WTC11 (cell line): ENCODE data around the gene HES3. TPM values are rescaled to one million over a fixed set of nuclear protein-coding genes. Genes with fewer than 3 reads are reported as not detected.

Source experiments
- ATAC-seq: fragments of 200-7000 bp; cut with Tn5 transposase; 2 replicates; pipeline ENCODE4 v1.10.0; 2021; ENCODE audit warnings: mild to moderate bottlenecking, moderate library complexity
- CTCF ChIA-PET: fragments of 300-600 bp; sonication (Branson Sonifier 250); formaldehyde crosslinking; loops from one replicate; lab custom pipeline; 2021; ENCODE audit warnings: antibody characterized with exemption; lab: Charles Lee
- POLR2A ChIA-PET: fragments of 350-600 bp; sonication (Branson Sonifier 250); formaldehyde crosslinking; loops from one replicate; lab custom pipeline; 2021; ENCODE audit warnings: antibody characterized with exemption; lab: Charles Lee
- DNase-seq: peaks from one replicate; pipeline ENCODE4 v3.0.0; 2021; ENCODE audit warnings: low spot score
- H3K27ac Mint-ChIP-seq: 2 replicates; pipeline ENCODE4 v1.8.0; 2021; ENCODE audit warnings: mixed read lengths
- H3K27me3 Mint-ChIP-seq: 2 replicates; pipeline ENCODE4 v1.8.0; 2021; ENCODE audit warnings: low read depth, mild to moderate bottlenecking, moderate library complexity, mixed read lengths
- H3K36me3 Mint-ChIP-seq: 2 replicates; pipeline ENCODE4 v1.8.0; 2021; ENCODE audit warnings: mixed read lengths
- H3K4me1 Mint-ChIP-seq: 2 replicates; pipeline ENCODE4 v1.8.0; 2022; ENCODE audit warnings: mixed read lengths
- H3K4me3 Mint-ChIP-seq: 2 replicates; pipeline ENCODE4 v1.8.0; 2021; ENCODE audit warnings: mild to moderate bottlenecking, moderate library complexity, mixed read lengths
- H3K9me3 Mint-ChIP-seq: 2 replicates; pipeline ENCODE4 v1.8.0; 2021; ENCODE audit warnings: mixed read lengths
- CREB1 ChIP-seq: sonication (generic); formaldehyde crosslinking; IDR thresholded peaks from 2 replicates; pipeline ENCODE4 v1.8.0; 2023; ENCODE audit warnings: mild to moderate bottlenecking, missing genetic modification reagents
- HMGA2 ChIP-seq: fragments of 250-450 bp; sonication (Bioruptor Pico); IDR thresholded peaks from 2 replicates; pipeline ENCODE4 v1.4.0; 2021; ENCODE audit warnings: mild to moderate bottlenecking, moderate library complexity
- NFATC4 ChIP-seq: fragments of 250-450 bp; sonication (Bioruptor Pico); IDR thresholded peaks from 2 replicates; pipeline ENCODE4 v1.9.0; 2021; ENCODE audit warnings: mild to moderate bottlenecking
- SMAD3 ChIP-seq: sonication (generic); formaldehyde crosslinking; IDR thresholded peaks from 2 replicates; pipeline ENCODE4 v1.8.0; 2022; ENCODE audit warnings: missing genetic modification reagents, mild to moderate bottlenecking, borderline replicate concordance
- TEAD4 ChIP-seq: sonication (generic); formaldehyde crosslinking; IDR thresholded peaks from 2 replicates; pipeline ENCODE4 v1.8.0; 2022; ENCODE audit warnings: mild to moderate bottlenecking, missing genetic modification reagents
- TP53 ChIP-seq: sonication (generic); formaldehyde crosslinking; IDR thresholded peaks from 2 replicates; pipeline ENCODE4 v1.8.1; 2023; ENCODE audit warnings: mild to moderate bottlenecking, missing genetic modification reagents
- USF1 ChIP-seq: sonication (generic); formaldehyde crosslinking; IDR thresholded peaks from 2 replicates; pipeline ENCODE4 v1.8.0; 2022; ENCODE audit warnings: mild to moderate bottlenecking, missing genetic modification reagents
- ZNF121 ChIP-seq: sonication (generic); formaldehyde crosslinking; IDR thresholded peaks from 2 replicates; pipeline ENCODE4 v1.8.0; 2023; ENCODE audit warnings: missing genetic modification reagents
- ZNF416 ChIP-seq: fragments of 250-450 bp; sonication (Bioruptor Pico); IDR thresholded peaks from 2 replicates; pipeline ENCODE4 v1.9.0; 2021; ENCODE audit warnings: mild to moderate bottlenecking, inconsistent platforms
- total RNA-seq: library from RNA; stranded (reverse); gene quantifications from 3 replicates; pipeline ENCODE4 v1.2.3, GENCODE V29; 2021
- TF ChIP-seq, protein P1 (sequence below): sonication (generic); formaldehyde crosslinking; IDR thresholded peaks from 2 replicates; pipeline ENCODE4 v1.8.0; 2023; ENCODE audit warnings: missing genetic modification reagents
- TF ChIP-seq, protein P2 (sequence below): sonication (generic); formaldehyde crosslinking; IDR thresholded peaks from 2 replicates; pipeline ENCODE4 v1.8.1; 2023; ENCODE audit warnings: mild to moderate bottlenecking, missing genetic modification reagents
- TF ChIP-seq, protein P3 (sequence below): sonication (generic); formaldehyde crosslinking; IDR thresholded peaks from 2 replicates; pipeline ENCODE4 v1.8.0; 2022; ENCODE audit warnings: mild to moderate bottlenecking, missing genetic modification reagents
- TF ChIP-seq, protein P4 (sequence below): sonication (generic); formaldehyde crosslinking; IDR thresholded peaks from 2 replicates; pipeline ENCODE4 v1.8.1; 2023; ENCODE audit warnings: mild to moderate bottlenecking, missing genetic modification reagents, moderate library complexity
- TF ChIP-seq, protein P5 (sequence below): sonication (generic); formaldehyde crosslinking; IDR thresholded peaks from 2 replicates; pipeline ENCODE4 v1.8.1; 2022; ENCODE audit warnings: mild to moderate bottlenecking, missing genetic modification reagents, moderate library complexity, borderline replicate concordance
- TF ChIP-seq, protein P6 (sequence below): fragments of 250-450 bp; sonication (Bioruptor Pico); IDR thresholded peaks from 2 replicates; pipeline ENCODE4 v1.9.0; 2021; ENCODE audit warnings: mild to moderate bottlenecking
- TF ChIP-seq, protein P7 (sequence below): sonication (generic); formaldehyde crosslinking; IDR thresholded peaks from 2 replicates; pipeline ENCODE4 v1.8.1; 2022; ENCODE audit warnings: missing genetic modification reagents, borderline replicate concordance
- TF ChIP-seq, protein P8 (sequence below): fragments of 250-450 bp; sonication (Bioruptor Pico); conservative IDR thresholded peaks from 2 replicates; pipeline ENCODE4 v1.9.0; 2021; ENCODE audit warnings: mild to moderate bottlenecking

HES3 gene
- total RNA-seq, 1 experiment from 2014 or later = 74.7 TPM

- POLR2A ChIA-PET = interaction anchor here (0.6 to 1.1 kb wide), 4 partner anchors 10 to 176 kb away, joined by 3 read pairs; partner anchors contain the start of gene HES2
- DNase-seq (no peak), ATAC-seq (no peak)
- Mint-ChIP-seq H3K4me1 (peaks cover 39% of the 10 kb centered on the region), H3K27me3 (peaks cover 33% of the 10 kb centered on the region), H3K4me3 (peak overlapping the region; percentile 77), H3K9me3 (no peaks in the 10 kb centered on the region), H3K36me3 (no peaks in the 10 kb centered on the region), H3K27ac (no peak overlapping the region)
- no peak for TF ChIP-seq TEAD4
- TF ChIP-seq, protein P1, sequence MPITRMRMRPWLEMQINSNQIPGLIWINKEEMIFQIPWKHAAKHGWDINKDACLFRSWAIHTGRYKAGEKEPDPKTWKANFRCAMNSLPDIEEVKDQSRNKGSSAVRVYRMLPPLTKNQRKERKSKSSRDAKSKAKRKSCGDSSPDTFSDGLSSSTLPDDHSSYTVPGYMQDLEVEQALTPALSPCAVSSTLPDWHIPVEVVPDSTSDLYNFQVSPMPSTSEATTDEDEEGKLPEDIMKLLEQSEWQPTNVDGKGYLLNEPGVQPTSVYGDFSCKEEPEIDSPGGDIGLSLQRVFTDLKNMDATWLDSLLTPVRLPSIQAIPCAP = 0 out of 2 replicates have a peak, but pooled peaks have one; percentile 6
- CTCF ChIA-PET = interaction anchor here (0.6 to 21.4 kb wide), 24 partner anchors 9 to 276 kb away, joined by 3 to 489 read pairs (median 7); partner anchors contain the start of genes ESPN, GPR153, HES2 and ICMT
These were observed 546 bp downstream of the HES3 start for GRCh38 chr1:6244401-6245049.

- Mint-ChIP-seq H3K27ac (no peak overlapping the region), H3K27me3 (peaks cover 38% of the 10 kb centered on the region), H3K9me3 (no peaks in the 10 kb centered on the region), H3K36me3 (no peaks in the 10 kb centered on the region), H3K4me1 (peaks cover 33% of the 10 kb centered on the region), H3K4me3 (peak overlapping the region; percentile 81)
- POLR2A ChIA-PET = interaction anchor here (0.5 to 4.8 kb wide), 8 partner anchors 8 to 175 kb away, joined by 3 to 22 read pairs (median 4); partner anchors contain the start of genes HES2 and ICMT
- DNase-seq (peak; percentile 89), ATAC-seq (peak; percentile 7)
- CTCF ChIA-PET = interaction anchor here (0.6 to 21.4 kb wide), 50 partner anchors 9 to 798 kb away, joined by 3 to 489 read pairs (median 6); partner anchors contain the start of genes ESPN, GPR153, HES2 and ICMT
- TF ChIP-seq NFATC4 (CRISPR knock-in tag) (no peak), USF1 (peak; percentile 81), SMAD3 (CRISPR knock-in tag) (peak; percentile 98), TP53 (CRISPR knock-in tag) (peak; percentile 97; the same call in 1 of the 2 replicates), ZNF416 (CRISPR knock-in tag) (no peak), HMGA2 (CRISPR knock-in tag) (no peak), CREB1 (CRISPR knock-in tag) (peak; percentile 94), ZNF121 (CRISPR knock-in tag) (no peak)
- TF ChIP-seq, protein P2, sequence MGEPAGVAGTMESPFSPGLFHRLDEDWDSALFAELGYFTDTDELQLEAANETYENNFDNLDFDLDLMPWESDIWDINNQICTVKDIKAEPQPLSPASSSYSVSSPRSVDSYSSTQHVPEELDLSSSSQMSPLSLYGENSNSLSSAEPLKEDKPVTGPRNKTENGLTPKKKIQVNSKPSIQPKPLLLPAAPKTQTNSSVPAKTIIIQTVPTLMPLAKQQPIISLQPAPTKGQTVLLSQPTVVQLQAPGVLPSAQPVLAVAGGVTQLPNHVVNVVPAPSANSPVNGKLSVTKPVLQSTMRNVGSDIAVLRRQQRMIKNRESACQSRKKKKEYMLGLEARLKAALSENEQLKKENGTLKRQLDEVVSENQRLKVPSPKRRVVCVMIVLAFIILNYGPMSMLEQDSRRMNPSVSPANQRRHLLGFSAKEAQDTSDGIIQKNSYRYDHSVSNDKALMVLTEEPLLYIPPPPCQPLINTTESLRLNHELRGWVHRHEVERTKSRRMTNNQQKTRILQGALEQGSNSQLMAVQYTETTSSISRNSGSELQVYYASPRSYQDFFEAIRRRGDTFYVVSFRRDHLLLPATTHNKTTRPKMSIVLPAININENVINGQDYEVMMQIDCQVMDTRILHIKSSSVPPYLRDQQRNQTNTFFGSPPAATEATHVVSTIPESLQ (CRISPR knock-in tag) = no peak; the same call in 1 of the 2 replicates
- TF ChIP-seq, protein P3, sequence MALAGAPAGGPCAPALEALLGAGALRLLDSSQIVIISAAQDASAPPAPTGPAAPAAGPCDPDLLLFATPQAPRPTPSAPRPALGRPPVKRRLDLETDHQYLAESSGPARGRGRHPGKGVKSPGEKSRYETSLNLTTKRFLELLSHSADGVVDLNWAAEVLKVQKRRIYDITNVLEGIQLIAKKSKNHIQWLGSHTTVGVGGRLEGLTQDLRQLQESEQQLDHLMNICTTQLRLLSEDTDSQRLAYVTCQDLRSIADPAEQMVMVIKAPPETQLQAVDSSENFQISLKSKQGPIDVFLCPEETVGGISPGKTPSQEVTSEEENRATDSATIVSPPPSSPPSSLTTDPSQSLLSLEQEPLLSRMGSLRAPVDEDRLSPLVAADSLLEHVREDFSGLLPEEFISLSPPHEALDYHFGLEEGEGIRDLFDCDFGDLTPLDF (CRISPR knock-in tag) = peak; percentile 92
- TF ChIP-seq, protein P4, sequence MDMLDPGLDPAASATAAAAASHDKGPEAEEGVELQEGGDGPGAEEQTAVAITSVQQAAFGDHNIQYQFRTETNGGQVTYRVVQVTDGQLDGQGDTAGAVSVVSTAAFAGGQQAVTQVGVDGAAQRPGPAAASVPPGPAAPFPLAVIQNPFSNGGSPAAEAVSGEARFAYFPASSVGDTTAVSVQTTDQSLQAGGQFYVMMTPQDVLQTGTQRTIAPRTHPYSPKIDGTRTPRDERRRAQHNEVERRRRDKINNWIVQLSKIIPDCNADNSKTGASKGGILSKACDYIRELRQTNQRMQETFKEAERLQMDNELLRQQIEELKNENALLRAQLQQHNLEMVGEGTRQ (CRISPR knock-in tag) = no peak
- TF ChIP-seq, protein P5, sequence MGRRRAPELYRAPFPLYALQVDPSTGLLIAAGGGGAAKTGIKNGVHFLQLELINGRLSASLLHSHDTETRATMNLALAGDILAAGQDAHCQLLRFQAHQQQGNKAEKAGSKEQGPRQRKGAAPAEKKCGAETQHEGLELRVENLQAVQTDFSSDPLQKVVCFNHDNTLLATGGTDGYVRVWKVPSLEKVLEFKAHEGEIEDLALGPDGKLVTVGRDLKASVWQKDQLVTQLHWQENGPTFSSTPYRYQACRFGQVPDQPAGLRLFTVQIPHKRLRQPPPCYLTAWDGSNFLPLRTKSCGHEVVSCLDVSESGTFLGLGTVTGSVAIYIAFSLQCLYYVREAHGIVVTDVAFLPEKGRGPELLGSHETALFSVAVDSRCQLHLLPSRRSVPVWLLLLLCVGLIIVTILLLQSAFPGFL (CRISPR knock-in tag) = peak; percentile 94
- TF ChIP-seq, protein P6, sequence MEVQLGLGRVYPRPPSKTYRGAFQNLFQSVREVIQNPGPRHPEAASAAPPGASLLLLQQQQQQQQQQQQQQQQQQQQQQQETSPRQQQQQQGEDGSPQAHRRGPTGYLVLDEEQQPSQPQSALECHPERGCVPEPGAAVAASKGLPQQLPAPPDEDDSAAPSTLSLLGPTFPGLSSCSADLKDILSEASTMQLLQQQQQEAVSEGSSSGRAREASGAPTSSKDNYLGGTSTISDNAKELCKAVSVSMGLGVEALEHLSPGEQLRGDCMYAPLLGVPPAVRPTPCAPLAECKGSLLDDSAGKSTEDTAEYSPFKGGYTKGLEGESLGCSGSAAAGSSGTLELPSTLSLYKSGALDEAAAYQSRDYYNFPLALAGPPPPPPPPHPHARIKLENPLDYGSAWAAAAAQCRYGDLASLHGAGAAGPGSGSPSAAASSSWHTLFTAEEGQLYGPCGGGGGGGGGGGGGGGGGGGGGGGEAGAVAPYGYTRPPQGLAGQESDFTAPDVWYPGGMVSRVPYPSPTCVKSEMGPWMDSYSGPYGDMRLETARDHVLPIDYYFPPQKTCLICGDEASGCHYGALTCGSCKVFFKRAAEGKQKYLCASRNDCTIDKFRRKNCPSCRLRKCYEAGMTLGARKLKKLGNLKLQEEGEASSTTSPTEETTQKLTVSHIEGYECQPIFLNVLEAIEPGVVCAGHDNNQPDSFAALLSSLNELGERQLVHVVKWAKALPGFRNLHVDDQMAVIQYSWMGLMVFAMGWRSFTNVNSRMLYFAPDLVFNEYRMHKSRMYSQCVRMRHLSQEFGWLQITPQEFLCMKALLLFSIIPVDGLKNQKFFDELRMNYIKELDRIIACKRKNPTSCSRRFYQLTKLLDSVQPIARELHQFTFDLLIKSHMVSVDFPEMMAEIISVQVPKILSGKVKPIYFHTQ (CRISPR knock-in tag) = no peak
- TF ChIP-seq, protein P7, sequence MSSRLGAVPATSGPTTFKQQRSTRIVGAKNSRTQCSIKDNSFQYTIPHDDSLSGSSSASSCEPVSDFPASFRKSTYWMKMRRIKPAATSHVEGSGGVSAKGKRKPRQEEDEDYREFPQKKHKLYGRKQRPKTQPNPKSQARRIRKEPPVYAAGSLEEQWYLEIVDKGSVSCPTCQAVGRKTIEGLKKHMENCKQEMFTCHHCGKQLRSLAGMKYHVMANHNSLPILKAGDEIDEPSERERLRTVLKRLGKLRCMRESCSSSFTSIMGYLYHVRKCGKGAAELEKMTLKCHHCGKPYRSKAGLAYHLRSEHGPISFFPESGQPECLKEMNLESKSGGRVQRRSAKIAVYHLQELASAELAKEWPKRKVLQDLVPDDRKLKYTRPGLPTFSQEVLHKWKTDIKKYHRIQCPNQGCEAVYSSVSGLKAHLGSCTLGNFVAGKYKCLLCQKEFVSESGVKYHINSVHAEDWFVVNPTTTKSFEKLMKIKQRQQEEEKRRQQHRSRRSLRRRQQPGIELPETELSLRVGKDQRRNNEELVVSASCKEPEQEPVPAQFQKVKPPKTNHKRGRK (CRISPR knock-in tag) = peak; percentile 54; the same call in 1 of the 2 replicates
- TF ChIP-seq, protein P8, sequence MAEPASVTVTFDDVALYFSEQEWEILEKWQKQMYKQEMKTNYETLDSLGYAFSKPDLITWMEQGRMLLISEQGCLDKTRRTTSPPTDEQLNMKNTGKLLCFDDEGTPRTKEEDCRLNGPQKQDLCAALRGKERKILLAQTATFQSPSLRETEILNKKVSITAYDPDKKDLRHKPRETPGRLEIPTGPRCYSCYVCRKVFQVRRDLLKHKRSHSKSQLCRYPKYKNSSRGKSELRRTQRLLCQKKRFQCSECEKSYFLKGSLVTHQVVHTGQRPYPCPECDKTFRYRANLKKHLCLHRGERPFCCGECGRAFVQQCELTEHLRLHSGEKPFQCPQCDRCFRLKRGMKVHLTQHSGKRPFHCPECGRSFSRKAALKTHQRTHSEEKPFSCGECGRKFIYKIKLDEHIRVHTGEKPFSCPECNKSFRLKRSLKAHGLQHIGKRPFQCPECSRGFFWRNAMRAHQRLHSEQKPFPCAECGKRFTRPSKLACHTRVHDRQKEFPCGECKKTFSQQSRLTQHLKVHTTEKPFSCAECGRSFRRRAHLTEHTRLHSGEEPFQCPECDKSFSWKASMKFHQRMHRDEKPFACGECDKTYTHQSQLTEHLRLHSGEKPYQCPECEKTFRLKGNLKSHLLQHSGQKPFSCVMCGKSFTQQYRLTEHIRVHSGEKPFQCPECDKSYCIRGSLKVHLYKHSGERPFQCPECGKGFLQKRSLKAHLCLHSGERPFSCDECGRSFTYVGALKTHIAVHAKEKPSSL (CRISPR knock-in tag) = no peak
These were observed 1.3 kb downstream of the HES3 start for GRCh38 chr1:6245086-6245868.
